PC-3 (cell line): ENCODE results near the gene CDK14. TPM values are rescaled to one million over a fixed set of nuclear protein-coding genes. Genes with fewer than 3 reads are reported as not detected.

Source experiments
- ATAC-seq: fragments of 200-7000 bp; cut with Tn5 transposase; 2 replicates; pipeline ENCODE4 v1.9.1; 2020; ENCODE audit warnings: mild to moderate bottlenecking, moderate library complexity
- BruUV-seq: library from RNA; stranded (reverse); fragments of 400-500 nt; replicated peaks from 2 replicates; lab custom pipeline; 2021; lab: Mats Ljungman, UMichigan
- CTCF ChIA-PET: fragments of 300-600 bp; sonication (Branson Sonifier 250); formaldehyde crosslinking; loops from one replicate; lab custom pipeline; 2022; ENCODE audit warnings: antibody characterized with exemption; lab: Charles Lee
- POLR2A ChIA-PET: fragments of 300-600 bp; sonication (Branson Sonifier 250); formaldehyde crosslinking; loops from one replicate; lab custom pipeline; 2022; ENCODE audit warnings: antibody characterized with exemption; ENCODE audit not compliant: unreplicated experiment; lab: Charles Lee
- DNase-seq: peaks from one replicate; pipeline ENCODE4 v3.0.0-alpha.2; 2015
- H2AFZ ChIP-seq: fragments of 300-600 bp; sonication (generic); 2 replicates; pipeline ENCODE4 v1.6.0; 2016; ENCODE audit warnings: antibody characterized with exemption, low read length
- H3F3A ChIP-seq: fragments of 300-600 bp; sonication (generic); one replicate; pipeline ENCODE4 v1.6.0; 2017; ENCODE audit warnings: antibody characterized with exemption, low read length, control low read depth, mild to moderate bottlenecking; ENCODE audit not compliant: unreplicated experiment
- H3K27ac ChIP-seq: fragments of 300-600 bp; sonication (generic); 2 replicates; pipeline ENCODE4 v1.5.1; 2016; ENCODE audit warnings: mild to moderate bottlenecking, low read length
- H3K27me3 ChIP-seq: fragments of 300-600 bp; sonication (generic); 2 replicates; pipeline ENCODE4 v1.6.1; 2016; ENCODE audit warnings: low read length, mixed read lengths
- H3K36me3 ChIP-seq: fragments of 300-600 bp; sonication (generic); 2 replicates; pipeline ENCODE4 v1.6.1; 2016; ENCODE audit warnings: low read depth, mixed run types, low read length, mixed read lengths
- H3K4me1 ChIP-seq: fragments of 300-600 bp; sonication (generic); 2 replicates; pipeline ENCODE4 v1.5.1; 2016; ENCODE audit warnings: low read length; ENCODE audit not compliant: insufficient read depth
- H3K4me2 ChIP-seq: fragments of 300-600 bp; sonication (generic); 2 replicates; pipeline ENCODE4 v1.6.0; 2016; ENCODE audit warnings: low read length
- H3K4me3 ChIP-seq: fragments of 300-600 bp; sonication (generic); 2 replicates; pipeline ENCODE4 v1.5.1; 2016; ENCODE audit warnings: mild to moderate bottlenecking, low read length, mixed read lengths
- H3K79me2 ChIP-seq: fragments of 300-600 bp; sonication (generic); 2 replicates; pipeline ENCODE4 v1.6.1; 2017; ENCODE audit warnings: low read length, mixed read lengths
- H3K9ac ChIP-seq: fragments of 300-600 bp; sonication (generic); 2 replicates; pipeline ENCODE4 v1.6.0; 2016; ENCODE audit warnings: mild to moderate bottlenecking, low read length
- H3K9me2 ChIP-seq: fragments of 300-600 bp; sonication (generic); replicated peaks from 2 replicates; pipeline ENCODE4 v1.6.1; 2016; ENCODE audit warnings: mixed run types, low read length, mixed read lengths
- H3K9me3 ChIP-seq: fragments of 300-600 bp; sonication (generic); 2 replicates; pipeline ENCODE4 v1.6.1; 2016; ENCODE audit warnings: low read length, mixed read lengths
- H4K20me1 ChIP-seq: fragments of 300-600 bp; sonication (generic); 2 replicates; pipeline ENCODE4 v1.6.1; 2016; ENCODE audit warnings: low read length, mixed read lengths
- CTCF ChIP-seq: fragments of 300-600 bp; sonication (generic); conservative IDR thresholded peaks from 2 replicates; pipeline ENCODE4 v1.5.1; 2017; ENCODE audit warnings: antibody characterized with exemption, low read depth, mild to moderate bottlenecking, low read length
- EZH2 ChIP-seq: fragments of 300-600 bp; sonication (generic); IDR thresholded peaks from one replicate; pipeline ENCODE4 v1.6.1; 2017; ENCODE audit warnings: antibody characterized with exemption, mild to moderate bottlenecking, low read length; ENCODE audit not compliant: unreplicated experiment
- EZH2phosphoT487 ChIP-seq: fragments of 300-600 bp; sonication (generic); IDR thresholded peaks from 2 replicates; pipeline ENCODE4 v1.6.1; 2018; ENCODE audit warnings: mild to moderate bottlenecking, antibody characterized with exemption, low read length, borderline replicate concordance
- intact Hi-C: fragments of 100-400 bp; cut with micrococcal nuclease; formaldehyde crosslinking; loops from 2 replicates; pipeline ENCODE4 v1.9.0; 2023
- total RNA-seq: library from RNA; depleted of rRNA; stranded (reverse); fragments of >200 nt; gene quantifications from 2 replicates; pipeline ENCODE4 v1.2.3, GENCODE V29; 2014

Gene CDK14
- total RNA-seq, 1 experiment from 2014 or later, result 8.2 TPM

GRCh38 chr7:90982228-90982627, 386.1 kb downstream of the CDK14 start:
- no peak overlapping the region for H3K4me3 ChIP-seq
- no peak overlapping the region for H3K27ac ChIP-seq
- H3K4me2 ChIP-seq, result no peak overlapping the region
- ATAC-seq (no peak), DNase-seq (no peak)
- H3K4me1 ChIP-seq, result no peaks in the 10 kb centered on the region
- H3K79me2 ChIP-seq, result no peaks in the 10 kb centered on the region
- no TSS peak for BruUV-seq
- no peaks in the 10 kb centered on the region for H3K27me3 ChIP-seq
- TF ChIP-seq EZH2phosphoT487 (no peak), EZH2 (no peak), CTCF (no peak)
- H3K9me3 ChIP-seq, result no peaks in the 10 kb centered on the region; the same call in 1 of the 2 replicates
- intact Hi-C loops, result no loop called here
- no peaks in the 10 kb centered on the region for H3K9me2 ChIP-seq
- CTCF ChIA-PET, result no interaction called here
- POLR2A ChIA-PET, result no interaction called here
- H2AFZ ChIP-seq, result no peak overlapping the region
- no peaks in the 10 kb centered on the region for H3F3A ChIP-seq
- H3K9ac ChIP-seq, result no peak overlapping the region
- no peaks in the 10 kb centered on the region for H3K36me3 ChIP-seq
- no peaks in the 10 kb centered on the region for H4K20me1 ChIP-seq

GRCh38 chr7:90984692-90985091, 388.6 kb downstream of the CDK14 start:
- Histone ChIP-seq H3K4me3 (no peak overlapping the region), H3K79me2 (no peaks in the 10 kb centered on the region), H3K9me3 (no peaks in the 10 kb centered on the region), H3K9me2 (no peaks in the 10 kb centered on the region), H3K27ac (no peak overlapping the region), H3F3A (no peaks in the 10 kb centered on the region), H3K9ac (no peak overlapping the region), H3K36me3 (no peaks in the 10 kb centered on the region), H3K4me1 (no peaks in the 10 kb centered on the region), H3K27me3 (no peaks in the 10 kb centered on the region), H2AFZ (no peak overlapping the region), H4K20me1 (no peaks in the 10 kb centered on the region), H3K4me2 (no peak overlapping the region)
- intact Hi-C loops, result no loop called here
- BruUV-seq, result TSS peak; percentile 27
- DNase-seq (no peak), ATAC-seq (no peak)
- POLR2A ChIA-PET, result no interaction called here
- no peak for TF ChIP-seq CTCF
- no peak for TF ChIP-seq EZH2phosphoT487
- no peak for TF ChIP-seq EZH2
- CTCF ChIA-PET, result no interaction called here

GRCh38 chr7:90988516-90988915, 392.4 kb downstream of the CDK14 start:
- Histone ChIP-seq H3F3A (no peaks in the 10 kb centered on the region), H3K4me3 (no peak overlapping the region)

More at GRCh38 chr7:90988516-90988915, 392.4 kb downstream of the CDK14 start:
- Histone ChIP-seq H3K36me3 (no peaks in the 10 kb centered on the region), H2AFZ (no peak overlapping the region), H4K20me1 (no peaks in the 10 kb centered on the region), H3K27me3 (no peaks in the 10 kb centered on the region), H3K9me3 (no peaks in the 10 kb centered on the region), H3K9ac (no peak overlapping the region), H3K27ac (no peak overlapping the region), H3K4me2 (no peak overlapping the region), H3K4me1 (no peaks in the 10 kb centered on the region), H3K9me2 (no peaks in the 10 kb centered on the region), H3K79me2 (no peaks in the 10 kb centered on the region)
- POLR2A ChIA-PET, result no interaction called here
- DNase-seq, result no peak
- BruUV-seq, result no TSS peak
- ATAC-seq, result no peak
- CTCF ChIA-PET, result no interaction called here
- intact Hi-C loops, result no loop called here
- TF ChIP-seq EZH2phosphoT487 (no peak), EZH2 (no peak), CTCF (no peak)
